ENCODE data around the gene GTF2H1.
A peak's percentile ranks its signal among the peaks of the same experiment; 100 is the strongest.

DNA sequence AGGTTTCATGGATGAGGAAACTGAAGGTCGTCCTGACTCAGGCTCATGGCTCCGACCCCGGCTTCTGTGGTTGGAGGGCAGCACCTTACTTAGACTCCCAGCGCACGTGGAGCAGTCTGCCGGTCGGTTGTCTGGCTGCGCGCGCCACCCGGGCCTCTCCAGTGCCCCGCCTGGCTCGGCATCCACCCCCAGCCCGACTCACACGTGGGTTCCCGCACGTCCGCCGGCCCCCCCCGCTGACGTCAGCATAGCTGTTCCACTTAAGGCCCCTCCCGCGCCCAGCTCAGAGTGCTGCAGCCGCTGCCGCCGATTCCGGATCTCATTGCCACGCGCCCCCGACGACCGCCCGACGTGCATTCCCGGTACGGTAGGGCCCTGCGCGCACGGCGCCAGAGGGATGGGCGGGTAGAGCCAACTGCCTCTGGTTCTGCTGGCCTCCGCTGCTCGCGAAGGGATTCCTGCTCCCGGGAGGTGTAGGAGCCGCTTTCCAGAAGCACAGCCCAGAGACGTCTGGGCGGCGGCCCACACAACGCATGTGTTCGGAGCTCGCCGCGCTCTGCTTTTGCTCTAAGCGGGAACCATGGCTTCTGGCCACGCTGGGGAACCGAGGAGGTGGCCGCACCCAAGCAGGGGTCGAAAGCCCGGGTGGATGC lies 72.0 kb downstream of the GTF2H1 start, which contains the start of gene LDHA:
- TF ChIP-seq, protein P1, sequence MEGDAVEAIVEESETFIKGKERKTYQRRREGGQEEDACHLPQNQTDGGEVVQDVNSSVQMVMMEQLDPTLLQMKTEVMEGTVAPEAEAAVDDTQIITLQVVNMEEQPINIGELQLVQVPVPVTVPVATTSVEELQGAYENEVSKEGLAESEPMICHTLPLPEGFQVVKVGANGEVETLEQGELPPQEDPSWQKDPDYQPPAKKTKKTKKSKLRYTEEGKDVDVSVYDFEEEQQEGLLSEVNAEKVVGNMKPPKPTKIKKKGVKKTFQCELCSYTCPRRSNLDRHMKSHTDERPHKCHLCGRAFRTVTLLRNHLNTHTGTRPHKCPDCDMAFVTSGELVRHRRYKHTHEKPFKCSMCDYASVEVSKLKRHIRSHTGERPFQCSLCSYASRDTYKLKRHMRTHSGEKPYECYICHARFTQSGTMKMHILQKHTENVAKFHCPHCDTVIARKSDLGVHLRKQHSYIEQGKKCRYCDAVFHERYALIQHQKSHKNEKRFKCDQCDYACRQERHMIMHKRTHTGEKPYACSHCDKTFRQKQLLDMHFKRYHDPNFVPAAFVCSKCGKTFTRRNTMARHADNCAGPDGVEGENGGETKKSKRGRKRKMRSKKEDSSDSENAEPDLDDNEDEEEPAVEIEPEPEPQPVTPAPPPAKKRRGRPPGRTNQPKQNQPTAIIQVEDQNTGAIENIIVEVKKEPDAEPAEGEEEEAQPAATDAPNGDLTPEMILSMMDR (conservative IDR thresholded peaks at IDR 0.05): no peak
- peak; percentile 69 for TF ChIP-seq ZFX (IDR thresholded peaks at IDR 0.05)
